ENCODE measurements around the gene JAGN1. TPM values are rescaled to one million over a fixed set of nuclear protein-coding genes. Genes with fewer than 3 reads are reported as not detected.
"Not testable (repeated sequence)": the region's sequence is repeated elsewhere in the genome, so short reads cannot be mapped to it uniquely, and the experiment has no call there.

JAGN1 gene
- total RNA-seq (10 to 100 TPM; 19.8 to 22.7 TPM), polyA plus RNA-seq (10 to 100 TPM; 26.0 to 34.1 TPM)
- long read RNA-seq, donor 1, transcript JAGN1-201 (2 exons, 1,675 nt), result major isoform, 67 of 72 reads
- long read RNA-seq, donor 1, partial matches to known transcripts, result 0 of 72 reads
- long read RNA-seq, donor 1, other reads (novel, unspliced or antisense), result 5 of 72 reads
- long read RNA-seq, donor 2, transcript JAGN1-201 (2 exons, 1,675 nt), result major isoform, 12 of 14 reads
- long read RNA-seq, donor 2, partial matches to known transcripts, result 0 of 14 reads
- long read RNA-seq, donor 2, other reads (novel, unspliced or antisense), result 2 of 14 reads

- H3K36me3 ChIP-seq (ENCODE audit: control insufficient read depth in 1 of 2, insufficient read depth in 2 of 2, low read length in 1 of 2), result peaks cover 0 to 6% of the 10 kb centered on the region in 2 donors
- no peaks in the 10 kb centered on the region for H3K9me3 ChIP-seq (ENCODE audit: control insufficient read depth, low read length)
- ATAC-seq (ENCODE audit: low FRiP score) (peak; percentile 96), DNase-seq (peak; percentile 91 to 97)
- 1% methylated on average over 58 to 62 of the region's 62 CpGs for WGBS, 2 donors
- H3K27ac ChIP-seq (ENCODE audit: low read depth in 1 of 2, low read length in 2 of 2), result peak within 1 kb of the TSS in 1 of 2 donors; percentile 98
- H3K4me3 ChIP-seq (ENCODE audit: low read length in 2 of 2), result peak within 1 kb of the TSS; percentile 66 to 87
- peaks cover 0 to 4% of the 10 kb centered on the region in 2 donors for H3K4me1 ChIP-seq (ENCODE audit: control insufficient read depth in 1 of 2, insufficient read depth in 2 of 2, low read length in 2 of 2)
- intact Hi-C loops (cut with DNase I), result loop anchor here in 1 of 2 donors (2.0 kb wide), 1 partner anchor 24 kb away; no protein-coding TSS in a partner anchor
- H3K27me3 ChIP-seq (ENCODE audit: control insufficient read depth in 1 of 2, insufficient read depth in 2 of 2, low read length in 1 of 2), result no peaks in the 10 kb centered on the region
Measured at GRCh38 chr3:9890249-9891071, at the start of gene JAGN1. TSS of gene JAGN1 (plus strand) at chr3:9890610. CDS start at chr3:9890723, 113 bp downstream.

- WGBS, 2 donors, result 81% methylated on average over 8 of the region's 8 CpGs
- Histone ChIP-seq H3K4me1 (ENCODE audit: control insufficient read depth in 1 of 2, insufficient read depth in 2 of 2, low read length in 2 of 2) (no peaks in the 10 kb centered on the region), H3K27ac (ENCODE audit: low read depth in 1 of 2, low read length in 2 of 2) (no peak overlapping the region), H3K4me3 (ENCODE audit: low read length in 2 of 2) (no peak overlapping the region), H3K27me3 (ENCODE audit: control insufficient read depth in 1 of 2, insufficient read depth in 2 of 2, low read length in 1 of 2) (no peaks in the 10 kb centered on the region), H3K9me3 (ENCODE audit: control insufficient read depth, low read length) (no peaks in the 10 kb centered on the region), H3K36me3 (ENCODE audit: control insufficient read depth in 1 of 2, insufficient read depth in 2 of 2, low read length in 1 of 2) (no peaks in the 10 kb centered on the region)
- intact Hi-C loops (cut with DNase I), result loop anchor here (5.0 kb wide), 1 partner anchor 76 kb away; the partner anchor contains the start of gene IL17RC (in 2 of the 2)
- DNase-seq, result no peak
- ATAC-seq (ENCODE audit: low FRiP score), result no peak
Measured at GRCh38 chr3:9841015-9841414, 49.4 kb upstream of the JAGN1 start.

- intact Hi-C loops (cut with DNase I), result loop anchor here (5.0 kb wide), 1 partner anchor 73 kb away; the partner anchor contains the start of gene IL17RC (in 2 of the 2)
- peak; percentile 98 to 99 for DNase-seq
Measured at GRCh38 chr3:9843715-9844438, 46.5 kb upstream of the JAGN1 start, which contains the start of gene RPUSD3. TSS of gene RPUSD3 (minus strand) at chr3:9844008. CDS start at chr3:9843990, 18 bp downstream.

GRCh38 chr3:9846231-9846630 is 44.2 kb upstream of the JAGN1 start:
- Histone ChIP-seq H3K4me3 (ENCODE audit: low read length in 2 of 2) (no peak overlapping the region), H3K4me1 (ENCODE audit: control insufficient read depth in 1 of 2, insufficient read depth in 2 of 2, low read length in 2 of 2) (no peaks in the 10 kb centered on the region), H3K27me3 (ENCODE audit: control insufficient read depth in 1 of 2, insufficient read depth in 2 of 2, low read length in 1 of 2) (no peaks in the 10 kb centered on the region), H3K27ac (ENCODE audit: low read depth in 1 of 2, low read length in 2 of 2) (no peak overlapping the region), H3K36me3 (ENCODE audit: control insufficient read depth in 1 of 2, insufficient read depth in 2 of 2, low read length in 1 of 2) (no peaks in the 10 kb centered on the region), H3K9me3 (ENCODE audit: control insufficient read depth, low read length) (no peaks in the 10 kb centered on the region)
- ATAC-seq (ENCODE audit: low FRiP score) (no peak), DNase-seq (no peak)
- WGBS, 2 donors, result 65 to 68% methylated on average over 6 of the region's 6 CpGs
- intact Hi-C loops (cut with DNase I), result no loop called here

More at GRCh38 chr3:9843715-9844438, 46.5 kb upstream of the JAGN1 start, which contains the start of gene RPUSD3:
- H3K4me1 ChIP-seq (ENCODE audit: control insufficient read depth in 1 of 2, insufficient read depth in 2 of 2, low read length in 2 of 2), result no peaks in the 10 kb centered on the region
- H3K4me3 ChIP-seq (ENCODE audit: low read length in 2 of 2), result peak within 1 kb of the TSS; percentile 50 to 66
- no peaks in the 10 kb centered on the region for H3K9me3 ChIP-seq (ENCODE audit: control insufficient read depth, low read length)
- peak within 1 kb of the TSS in 1 of 2 donors; percentile 37 for H3K27ac ChIP-seq (ENCODE audit: low read depth in 1 of 2, low read length in 2 of 2)
- H3K36me3 ChIP-seq (ENCODE audit: control insufficient read depth in 1 of 2, insufficient read depth in 2 of 2, low read length in 1 of 2), result no peaks in the 10 kb centered on the region
- 0% methylated on average over 42 of the region's 42 CpGs for WGBS, 2 donors
- no peaks in the 10 kb centered on the region for H3K27me3 ChIP-seq (ENCODE audit: control insufficient read depth in 1 of 2, insufficient read depth in 2 of 2, low read length in 1 of 2)
- ATAC-seq (ENCODE audit: low FRiP score), result peak; percentile 100

- no peak overlapping the region for H3K27ac ChIP-seq (ENCODE audit: low read depth in 1 of 2, low read length in 2 of 2)
- intact Hi-C loops (cut with DNase I), result no loop called here
- H3K4me1 ChIP-seq (ENCODE audit: control insufficient read depth in 1 of 2, insufficient read depth in 2 of 2, low read length in 2 of 2), result no peaks in the 10 kb centered on the region
- no peak for ATAC-seq (ENCODE audit: low FRiP score)
- no peaks in the 10 kb centered on the region for H3K36me3 ChIP-seq (ENCODE audit: control insufficient read depth in 1 of 2, insufficient read depth in 2 of 2, low read length in 1 of 2)
- H3K9me3 ChIP-seq (ENCODE audit: control insufficient read depth, low read length), result no peaks in the 10 kb centered on the region
- DNase-seq, result no peak
- no peaks in the 10 kb centered on the region for H3K27me3 ChIP-seq (ENCODE audit: control insufficient read depth in 1 of 2, insufficient read depth in 2 of 2, low read length in 1 of 2)
- no peak overlapping the region for H3K4me3 ChIP-seq (ENCODE audit: low read length in 2 of 2)
- WGBS, 2 donors, result 89 to 91% methylated on average over 6 of the region's 6 CpGs
Measured at GRCh38 chr3:9846931-9847488, 43.4 kb upstream of the JAGN1 start.

GRCh38 chr3:9847870-9848269 is 42.5 kb upstream of the JAGN1 start:
- H3K27ac ChIP-seq (ENCODE audit: low read depth in 1 of 2, low read length in 2 of 2), result not testable (repeated sequence)

GRCh38 chr3:9848860-9849259 is 41.5 kb upstream of the JAGN1 start:
- ATAC-seq (ENCODE audit: low FRiP score); H3K36me3 ChIP-seq (ENCODE audit: control insufficient read depth in 1 of 2, insufficient read depth in 2 of 2, low read length in 1 of 2); intact Hi-C loops (cut with DNase I); H3K27ac ChIP-seq (ENCODE audit: low read depth in 1 of 2, low read length in 2 of 2); H3K9me3 ChIP-seq (ENCODE audit: control insufficient read depth, low read length); H3K27me3 ChIP-seq (ENCODE audit: control insufficient read depth in 1 of 2, insufficient read depth in 2 of 2, low read length in 1 of 2); H3K4me1 ChIP-seq (ENCODE audit: control insufficient read depth in 1 of 2, insufficient read depth in 2 of 2, low read length in 2 of 2); DNase-seq; H3K4me3 ChIP-seq (ENCODE audit: low read length in 2 of 2): not testable (repeated sequence)
- WGBS, 2 donors, result 38 to 47% methylated on average over 4 of the region's 4 CpGs

More at GRCh38 chr3:9847870-9848269, 42.5 kb upstream of the JAGN1 start:
- H3K9me3 ChIP-seq (ENCODE audit: control insufficient read depth, low read length); H3K36me3 ChIP-seq (ENCODE audit: control insufficient read depth in 1 of 2, insufficient read depth in 2 of 2, low read length in 1 of 2); H3K4me3 ChIP-seq (ENCODE audit: low read length in 2 of 2); intact Hi-C loops (cut with DNase I); ATAC-seq (ENCODE audit: low FRiP score); H3K27me3 ChIP-seq (ENCODE audit: control insufficient read depth in 1 of 2, insufficient read depth in 2 of 2, low read length in 1 of 2); H3K4me1 ChIP-seq (ENCODE audit: control insufficient read depth in 1 of 2, insufficient read depth in 2 of 2, low read length in 2 of 2); DNase-seq: not testable (repeated sequence)
- WGBS, 2 donors, result 34 to 56% methylated on average over 6 to 9 of the region's 9 CpGs

- H3K27ac ChIP-seq (ENCODE audit: low read depth in 1 of 2, low read length in 2 of 2); DNase-seq; intact Hi-C loops (cut with DNase I): not testable (repeated sequence)
Measured at GRCh38 chr3:9851383-9851782, 39.0 kb upstream of the JAGN1 start.

More at GRCh38 chr3:9851383-9851782, 39.0 kb upstream of the JAGN1 start:
- H3K4me3 ChIP-seq (ENCODE audit: low read length in 2 of 2); H3K4me1 ChIP-seq (ENCODE audit: control insufficient read depth in 1 of 2, insufficient read depth in 2 of 2, low read length in 2 of 2); H3K9me3 ChIP-seq (ENCODE audit: control insufficient read depth, low read length); ATAC-seq (ENCODE audit: low FRiP score); H3K36me3 ChIP-seq (ENCODE audit: control insufficient read depth in 1 of 2, insufficient read depth in 2 of 2, low read length in 1 of 2); H3K27me3 ChIP-seq (ENCODE audit: control insufficient read depth in 1 of 2, insufficient read depth in 2 of 2, low read length in 1 of 2): not testable (repeated sequence)
- WGBS, 2 donors, result 83 to 86% methylated on average over 6 of the region's 6 CpGs

All from aorta (tissue), 5 donors.